B cell (primary cell): ENCODE results near the gene PRPF38B. TPM values are rescaled to one million over a fixed set of nuclear protein-coding genes. Genes with fewer than 3 reads are reported as not detected.

ENCODE experiments used
- ATAC-seq: fragments of 200-7000 bp; cut with Tn5 transposase; one replicate; pipeline ENCODE4 v1.10.0; 2021; ENCODE audit warnings: low read depth, mild to moderate bottlenecking, moderate number of reproducible peaks, moderate library complexity
- CTCF ChIA-PET: fragments of 350-600 bp; sonication (Branson Sonifier 250); formaldehyde crosslinking; loops from one replicate; lab custom pipeline; 2021; ENCODE audit warnings: antibody characterized with exemption, inconsistent platforms; lab: Charles Lee
- POLR2A ChIA-PET: fragments of 350-600 bp; sonication (Branson Sonifier 250); formaldehyde crosslinking; loops from one replicate; lab custom pipeline; 2021; ENCODE audit warnings: antibody characterized with exemption; lab: Charles Lee
- DNase-seq: peaks from one replicate; pipeline ENCODE4 v3.0.0; 2013
- H2AFZ ChIP-seq: 2 replicates; pipeline ENCODE4 v1.6.1; 2012; ENCODE audit warnings: mild to moderate bottlenecking, low read depth, low read length; ENCODE audit not compliant: insufficient read depth, poor library complexity, severe bottlenecking
- H3K27ac ChIP-seq, 2 donors: 1 replicate in 1 of 2; 2 replicates in 1 of 2; pipeline ENCODE4 v1.5.1; 2012 to 2013; ENCODE audit warnings: low read length in 2 of 2, mild to moderate bottlenecking in 2 of 2, moderate library complexity in 1 of 2
- H3K27me3 ChIP-seq, 4 experiments: fragments of 200-600 bp in 1 of 4; sonication (generic) in 1 of 4; replicated peaks in 1 of 4; 1 replicate in 2 of 4; 2 replicates in 2 of 4; pipeline versions ENCODE4 v1.6.1 to v1.7.0; 2013 to 2016; ENCODE audit warnings: low read length in 3 of 4, mild to moderate bottlenecking in 2 of 4, mixed read lengths in 1 of 4, moderate library complexity in 1 of 4; ENCODE audit not compliant: insufficient read depth in 4 of 4, control insufficient read depth in 3 of 4; ENCODE audit errors: control extremely low read depth in 1 of 4
- H3K36me3 ChIP-seq, 2 experiments: replicated peaks in 1 of 2; 1 replicate in 1 of 2; 2 replicates in 1 of 2; pipeline versions ENCODE4 v1.6.1 to v1.7.1; 2013; ENCODE audit warnings: low read length in 1 of 2; ENCODE audit not compliant: insufficient read depth in 2 of 2, control insufficient read depth in 1 of 2; ENCODE audit errors: control extremely low read depth in 1 of 2, extremely low read depth in 1 of 2
- H3K4me1 ChIP-seq, 2 donors: fragments of 200-600 bp in 1 of 2; sonication (generic) in 1 of 2; 1 replicate in 1 of 2; 2 replicates in 1 of 2; pipeline versions ENCODE4 v1.5.1 to v1.6.1; 2013 to 2017; ENCODE audit warnings: low read length in 2 of 2; ENCODE audit not compliant: control insufficient read depth in 2 of 2, insufficient read depth in 2 of 2
- H3K4me2 ChIP-seq: replicated peaks from 2 replicates; pipeline ENCODE3; 2012; ENCODE audit warnings: mild to moderate bottlenecking, low read depth, low read length; ENCODE audit not compliant: poor library complexity, severe bottlenecking
- H3K4me3 ChIP-seq, 5 experiments: fragments of 200-600 bp in 1 of 5; sonication (generic) in 1 of 5; 1 replicate in 3 of 5; 2 replicates in 2 of 5; pipeline versions ENCODE4 v1.5.1 to v1.7.0; 2011 to 2016; ENCODE audit warnings: low read length in 4 of 5, mild to moderate bottlenecking in 4 of 5, low read depth in 2 of 5, control low read depth in 1 of 5, moderate library complexity in 1 of 5; ENCODE audit not compliant: insufficient read depth in 1 of 5; ENCODE audit errors: control extremely low read depth in 1 of 5, extremely low read depth in 1 of 5
- H3K79me2 ChIP-seq: fragments of 200-600 bp; sonication (generic); one replicate; pipeline ENCODE4 v1.6.0; 2016; ENCODE audit warnings: low read length; ENCODE audit not compliant: control insufficient read depth, insufficient read depth
- H3K9ac ChIP-seq: fragments of 200-600 bp; sonication (generic); 2 replicates; pipeline ENCODE4 v1.6.1; 2017; ENCODE audit warnings: mild to moderate bottlenecking, low read length, moderate library complexity
- H3K9me3 ChIP-seq, 3 donors: one replicate each; pipeline versions ENCODE4 v1.6.1 to v1.7.1; 2013; ENCODE audit warnings: low read length in 2 of 3; ENCODE audit not compliant: control insufficient read depth in 2 of 3, insufficient read depth in 1 of 3; ENCODE audit errors: control extremely low read depth in 1 of 3
- H4K20me1 ChIP-seq: 2 replicates; pipeline ENCODE4 v1.6.0; 2012; ENCODE audit warnings: mild to moderate bottlenecking, low read length; ENCODE audit not compliant: insufficient read depth, control insufficient read depth, poor library complexity, severe bottlenecking
- H3K27ac Mint-ChIP-seq: one replicate; pipeline ENCODE4 v1.8.0; 2021; ENCODE audit warnings: mixed read lengths
- H3K27me3 Mint-ChIP-seq: one replicate; pipeline ENCODE4 v1.8.0; 2021; ENCODE audit warnings: mixed read lengths
- H3K4me1 Mint-ChIP-seq: one replicate; pipeline ENCODE4 v1.8.0; 2021; ENCODE audit warnings: mixed read lengths
- H3K4me3 Mint-ChIP-seq: one replicate; pipeline ENCODE4 v1.8.0; 2021; ENCODE audit warnings: mixed read lengths
- H3K9me3 Mint-ChIP-seq: one replicate; pipeline ENCODE4 v1.8.0; 2022; ENCODE audit warnings: mixed read lengths; ENCODE audit not compliant: insufficient read depth
- CTCF ChIP-seq: fragments of 200-600 bp; IDR thresholded peaks from one replicate; pipeline ENCODE4 v1.8.0; 2022; ENCODE audit warnings: antibody characterized with exemption, mild to moderate bottlenecking
- EZH2 ChIP-seq: IDR thresholded peaks from 2 replicates; pipeline ENCODE4 v1.6.1; 2012; ENCODE audit warnings: borderline replicate concordance, low read depth, mild to moderate bottlenecking, moderate library complexity, low read length; ENCODE audit not compliant: insufficient read depth, poor library complexity, severe bottlenecking
- WGBS: methylation state at CpG from one replicate; pipeline ENCODE4 v1.1.5; 2013; ENCODE audit warnings: missing lambda C conversion rate; ENCODE audit not compliant: insufficient coverage; 5-methylcytosine and 5-hydroxymethylcytosine counted together
- intact Hi-C: fragments of 100-400 bp; cut with micrococcal nuclease; formaldehyde crosslinking; loops from one replicate; pipeline ENCODE4 v1.10.0; 2022
- polyA minus RNA-seq: library from RNA; depleted of rRNA, polyadenylated mRNA; stranded (reverse); fragments of >200 nt; gene quantifications from 2 replicates; pipeline ENCODE4 v1.2.3, GENCODE V29; 2012
- polyA plus RNA-seq: library from polyadenylated mRNA; depleted of rRNA; stranded (reverse); fragments of >200 nt; gene quantifications from 2 replicates; pipeline ENCODE4 v1.2.3, GENCODE V29; 2012
- total RNA-seq, 2 donors: library from RNA; stranded (reverse); fragments of 120-200 nt in 1 of 2; gene quantifications; 1 replicate in 1 of 2; 2 replicates in 1 of 2; pipeline versions ENCODE4 v1.2.3 to v1.2.4, GENCODE V29; 2013 to 2022

Gene PRPF38B
- 107 and 114 TPM in 2 replicates for total RNA-seq
- 49.1 TPM for total RNA-seq (2013)
- polyA plus RNA-seq = 48.7 and 84.4 TPM in 2 replicates
- polyA minus RNA-seq = 54.5 and 129 TPM in 2 replicates

GRCh38 chr1:108691942-108692723, at the start of gene PRPF38B:
PRPF38B (plus strand) TSS chr1:108692310; CDS start chr1:108692592, 282 bp downstream.
- Mint-ChIP-seq H3K4me1 (peaks cover 43% of the 10 kb centered on the region), H3K4me3 (peak within 1 kb of the TSS; percentile 98), H3K9me3 (no peaks in the 10 kb centered on the region), H3K27me3 (peaks cover 3% of the 10 kb centered on the region), H3K27ac (peak within 1 kb of the TSS; percentile 97)
- H3K4me2 ChIP-seq = peak within 1 kb of the TSS; percentile 92
- WGBS = under 1% methylated on average over 59 of the region's 59 CpGs
- intact Hi-C loops = loop anchor here (1.0 to 5.0 kb wide), 8 partner anchors 31 to 492 kb away; partner anchors contain the start of genes CLCC1, EEIG2, HENMT1 and SLC25A24
- H3K79me2 ChIP-seq = peaks cover 57% of the 10 kb centered on the region
- peaks cover 4 to 18% of the 10 kb centered on the region in 2 experiments for H3K36me3 ChIP-seq
- H2AFZ ChIP-seq = peak within 1 kb of the TSS; percentile 95
- H4K20me1 ChIP-seq = peaks cover 31% of the 10 kb centered on the region
- peaks cover 21 to 35% of the 10 kb centered on the region in 2 donors for H3K4me1 ChIP-seq
- ATAC-seq = peak; percentile 92
- peak within 1 kb of the TSS; percentile 96 for H3K9ac ChIP-seq
- peak within 1 kb of the TSS; percentile 96 to 99 for H3K27ac ChIP-seq
- CTCF ChIA-PET = interaction anchor here (0.6 to 3.2 kb wide), 15 partner anchors 10 to 1083 kb away, joined by 3 to 18 read pairs (median 6); partner anchors contain the start of genes EEIG2, HENMT1 and SLC25A24
- DNase-seq = peak; percentile 95
- POLR2A ChIA-PET = interaction anchor here (0.6 to 3.1 kb wide), 9 partner anchors 25 to 492 kb away, joined by 3 to 45 read pairs (median 5); partner anchors contain the start of genes CLCC1, EEIG2, HENMT1 and SLC25A24
- TF ChIP-seq EZH2 = no peak
- TF ChIP-seq CTCF = no peak
- peak within 1 kb of the TSS; percentile 84 to 93 (median 90) for H3K4me3 ChIP-seq
- H3K9me3 ChIP-seq = no peaks in the 10 kb centered on the region
- H3K27me3 ChIP-seq = no peaks in the 10 kb centered on the region
